GM21447 (cell line): Measurements from ENCODE around the gene ARHGEF40.

Experiments
- ATAC-seq: cut with Tn5 transposase; IDR thresholded peaks from one replicate; pipeline ENCODE4 v1.9.1; 2021; ENCODE audit not compliant: unreplicated experiment

Gene ARHGEF40

DNA sequence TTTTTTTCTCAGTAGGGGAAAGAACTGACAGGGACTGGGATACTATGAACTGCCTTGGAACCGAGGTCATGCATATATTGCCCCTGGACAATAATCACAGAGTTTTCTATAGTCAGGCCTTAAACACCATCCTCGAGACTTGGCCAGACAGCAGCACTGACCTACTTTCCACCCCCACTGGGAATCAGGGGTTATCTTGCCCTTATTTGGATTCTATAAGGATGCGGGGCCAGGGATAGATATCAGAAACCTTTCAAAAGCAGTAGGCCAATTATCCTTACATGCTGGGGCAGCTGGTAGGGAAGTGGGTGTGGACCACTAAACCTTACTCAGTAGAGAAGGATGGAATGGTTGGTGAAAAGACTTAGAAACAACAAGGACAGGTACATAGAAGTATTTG is 26.3 kb downstream of the ARHGEF40 start:
- no peak for ATAC-seq

DNA sequence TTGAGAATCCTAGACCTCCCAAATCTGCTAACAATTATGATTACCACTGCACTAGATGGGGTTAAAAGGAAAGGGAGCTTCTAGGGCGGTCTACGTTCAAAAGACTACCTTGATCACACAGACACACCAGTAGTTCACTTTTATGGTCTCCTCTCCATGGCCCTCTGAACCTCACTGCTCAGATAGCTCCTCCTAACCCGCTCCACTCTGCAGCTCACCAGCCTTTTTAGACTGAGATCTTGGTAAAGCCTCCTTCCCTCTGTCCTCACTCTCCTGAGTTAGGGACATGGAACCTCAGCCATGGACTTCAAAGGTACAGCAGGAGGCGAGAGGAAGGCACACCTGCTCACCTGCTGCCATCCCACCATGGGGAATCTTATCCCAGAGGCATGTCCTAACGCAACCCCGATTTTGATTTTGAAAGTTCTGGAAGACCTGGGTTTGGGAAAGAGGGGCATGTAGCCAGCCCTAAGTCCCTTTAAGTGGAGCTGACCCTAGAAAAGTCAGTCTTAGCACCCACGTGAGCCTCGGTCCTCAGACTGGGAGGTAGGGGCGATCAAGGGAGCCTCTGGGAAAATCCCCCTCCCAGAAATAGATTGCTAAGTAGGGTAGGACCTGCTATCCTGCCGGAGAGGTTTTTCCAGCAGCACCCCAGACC is 27.0 kb downstream of the ARHGEF40 start:
- no peak for ATAC-seq

DNA sequence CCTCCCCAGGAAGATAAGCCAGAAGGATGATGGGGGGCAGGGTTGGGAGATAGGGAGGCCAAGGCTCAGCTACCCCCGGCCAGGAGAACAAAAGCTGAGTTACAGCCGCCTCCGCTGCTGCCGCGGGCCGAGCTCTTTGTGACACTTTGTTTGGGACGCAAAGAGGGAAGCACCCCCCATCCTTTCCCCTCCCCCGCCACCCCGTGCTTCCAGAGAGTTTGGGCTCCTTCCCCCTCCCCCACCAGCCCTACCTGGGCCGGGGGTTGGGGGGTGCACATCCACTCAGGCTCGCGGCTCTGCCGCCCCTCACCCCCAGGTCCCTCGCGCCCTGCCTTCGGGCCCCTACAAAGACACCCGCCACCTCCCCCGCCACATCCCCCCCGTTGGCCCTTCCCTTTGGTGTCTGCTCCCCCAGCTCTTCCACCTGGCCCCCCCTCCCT is 27.6 kb downstream of the ARHGEF40 start:
- ATAC-seq = no peak

DNA sequence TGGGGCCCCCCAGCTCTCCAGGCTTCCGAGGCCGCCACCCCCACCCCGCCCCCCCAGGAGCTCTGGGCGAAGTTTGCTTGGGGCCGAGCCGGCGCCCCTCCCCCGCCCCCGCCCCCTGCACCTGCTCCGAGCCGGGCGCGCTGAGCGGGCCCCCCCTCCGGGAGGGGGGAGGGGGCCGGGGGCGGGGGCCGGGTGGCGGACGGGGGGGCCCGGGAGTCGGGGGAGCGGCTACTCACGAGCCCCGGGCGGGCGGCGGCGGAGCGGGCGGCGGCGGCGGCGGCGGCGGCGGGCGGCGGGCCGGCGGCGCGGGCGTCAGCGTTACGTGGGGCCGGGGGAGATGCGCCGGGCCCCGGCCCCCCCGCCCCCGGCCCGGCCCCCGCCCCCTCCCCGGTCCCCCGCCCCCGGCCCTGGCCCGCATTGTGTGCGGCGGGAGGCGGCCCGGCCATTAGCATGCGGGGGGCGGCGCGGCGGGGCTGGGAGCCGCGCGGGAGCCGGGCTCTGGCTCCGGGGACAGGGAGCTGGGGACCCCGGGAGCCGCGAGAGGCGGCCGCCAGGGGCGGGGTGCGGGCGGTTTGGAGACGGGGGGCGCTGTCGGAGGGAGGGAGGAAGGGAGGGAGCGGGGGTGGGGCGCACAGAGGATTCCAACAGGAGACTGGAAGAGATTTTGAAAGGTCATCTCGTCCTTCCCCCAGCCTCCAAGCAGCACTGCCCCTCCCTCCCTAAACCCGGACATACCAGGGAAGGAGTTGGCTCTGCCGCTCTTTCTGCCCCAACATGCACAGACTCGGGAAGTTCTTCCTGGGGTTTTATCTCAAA is 28.2 kb downstream of the ARHGEF40 start, which contains the start of gene ZNF219:
Gene ZNF219, minus strand, starts transcription at position 580 of the 816 bp plus-strand sequence. CDS start 5,064 bp downstream, outside the sequence.
- no peak for ATAC-seq

DNA sequence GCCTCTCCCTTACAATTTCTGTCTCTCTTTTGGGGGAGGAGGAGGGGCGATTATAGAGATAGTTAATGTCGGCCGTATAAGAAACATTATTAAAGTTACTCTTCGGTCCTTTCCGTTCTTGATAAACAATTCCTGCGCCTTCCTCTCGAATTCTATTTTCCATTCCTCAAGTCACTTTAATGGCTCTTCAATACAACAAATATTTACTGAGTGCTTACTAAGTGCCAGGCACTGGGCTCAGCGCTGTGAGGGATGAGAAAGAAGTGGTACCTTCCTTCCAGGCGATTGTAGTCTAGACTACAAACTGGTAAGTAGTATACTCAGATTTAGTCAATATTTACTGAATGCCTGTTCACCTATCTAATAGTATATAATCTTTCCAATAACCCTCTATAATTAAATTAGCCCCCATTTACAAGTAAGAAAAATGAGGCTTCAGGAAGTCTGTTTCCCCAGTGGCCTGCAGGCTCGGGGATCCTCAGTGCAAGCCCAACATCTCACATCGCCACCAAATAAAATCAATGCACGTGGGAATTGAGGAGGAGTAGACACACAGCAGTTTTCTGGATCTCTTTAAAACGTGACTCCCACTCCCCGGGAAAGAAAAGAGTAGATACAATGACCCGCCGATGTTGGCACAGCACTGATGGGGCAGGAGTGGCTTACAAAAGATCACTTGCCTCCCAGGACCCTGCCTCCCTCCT is 28.9 kb downstream of the ARHGEF40 start:
- ATAC-seq = no peak

DNA sequence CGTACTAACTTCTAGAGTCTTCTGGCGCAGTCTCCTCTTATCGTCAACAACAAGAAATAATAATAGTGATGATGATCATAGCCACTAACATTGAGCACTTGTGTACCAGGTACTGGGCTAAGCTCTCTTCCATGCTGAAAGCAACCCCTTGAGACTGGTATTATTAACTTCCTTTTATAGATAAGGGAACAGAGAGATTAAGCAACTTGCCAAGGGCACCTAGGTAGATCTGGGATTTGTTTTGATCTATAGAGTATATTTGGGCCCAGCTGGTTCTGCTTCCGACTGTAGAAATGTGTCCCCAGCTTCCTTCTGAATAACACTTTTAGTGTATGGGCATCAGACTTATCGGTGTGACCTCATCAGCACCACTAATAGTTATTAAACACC is 29.5 kb downstream of the ARHGEF40 start:
- no peak for ATAC-seq

DNA sequence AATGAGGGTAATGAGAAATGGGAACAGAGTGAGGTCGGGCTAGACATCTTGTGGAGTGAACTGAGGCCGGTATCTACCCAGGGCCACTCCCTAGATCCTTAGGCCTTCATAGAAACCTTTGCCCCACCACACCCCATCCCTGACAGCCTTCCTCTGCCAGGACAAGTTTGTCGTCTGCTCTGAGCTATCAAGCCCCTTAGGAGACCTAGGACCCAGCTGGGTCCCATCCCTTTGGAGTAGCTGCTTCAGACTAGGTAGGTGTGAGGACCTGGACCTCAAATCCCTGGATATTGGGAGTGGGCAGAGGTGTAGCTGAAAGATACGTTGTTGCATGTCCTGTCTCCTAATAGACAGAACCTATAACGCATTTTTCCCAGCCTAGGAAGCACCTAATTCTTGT is 30.8 kb downstream of the ARHGEF40 start, which contains the start of gene TMEM253:
Gene TMEM253, plus strand, starts transcription at position 136 of the 400 bp plus-strand sequence. CDS start 278 bp downstream, outside the sequence.
- ATAC-seq = no peak

DNA sequence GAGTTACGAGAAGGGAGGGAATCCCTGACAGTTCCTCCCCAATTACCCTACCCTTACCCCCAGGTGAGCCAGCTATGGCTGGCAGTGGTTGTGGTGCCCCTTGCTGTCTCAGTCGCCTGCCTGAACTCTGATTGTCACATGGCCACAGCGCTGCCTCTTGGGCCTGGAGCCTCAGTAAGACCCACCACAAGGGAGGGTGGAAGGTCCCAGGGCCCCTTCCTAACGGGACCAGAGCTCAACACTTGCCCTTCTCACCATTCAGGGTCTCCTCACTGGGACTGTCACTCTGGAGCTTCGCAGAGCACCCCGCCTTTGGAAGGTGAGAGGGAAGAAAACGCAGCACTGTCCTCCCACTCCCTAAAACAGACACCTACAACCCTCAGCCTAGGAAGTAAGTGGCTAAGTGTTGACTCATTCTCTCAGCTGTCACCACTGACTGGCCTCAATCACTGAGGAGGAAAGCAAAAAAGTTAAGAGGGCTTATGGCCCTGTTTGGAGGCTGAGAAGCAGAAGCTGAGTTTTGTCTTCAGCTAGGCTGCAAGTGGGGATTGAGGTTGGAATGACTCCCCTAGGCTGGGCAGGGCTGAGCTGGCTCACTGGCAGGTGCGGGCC is 31.8 kb downstream of the ARHGEF40 start:
- no peak for ATAC-seq

DNA sequence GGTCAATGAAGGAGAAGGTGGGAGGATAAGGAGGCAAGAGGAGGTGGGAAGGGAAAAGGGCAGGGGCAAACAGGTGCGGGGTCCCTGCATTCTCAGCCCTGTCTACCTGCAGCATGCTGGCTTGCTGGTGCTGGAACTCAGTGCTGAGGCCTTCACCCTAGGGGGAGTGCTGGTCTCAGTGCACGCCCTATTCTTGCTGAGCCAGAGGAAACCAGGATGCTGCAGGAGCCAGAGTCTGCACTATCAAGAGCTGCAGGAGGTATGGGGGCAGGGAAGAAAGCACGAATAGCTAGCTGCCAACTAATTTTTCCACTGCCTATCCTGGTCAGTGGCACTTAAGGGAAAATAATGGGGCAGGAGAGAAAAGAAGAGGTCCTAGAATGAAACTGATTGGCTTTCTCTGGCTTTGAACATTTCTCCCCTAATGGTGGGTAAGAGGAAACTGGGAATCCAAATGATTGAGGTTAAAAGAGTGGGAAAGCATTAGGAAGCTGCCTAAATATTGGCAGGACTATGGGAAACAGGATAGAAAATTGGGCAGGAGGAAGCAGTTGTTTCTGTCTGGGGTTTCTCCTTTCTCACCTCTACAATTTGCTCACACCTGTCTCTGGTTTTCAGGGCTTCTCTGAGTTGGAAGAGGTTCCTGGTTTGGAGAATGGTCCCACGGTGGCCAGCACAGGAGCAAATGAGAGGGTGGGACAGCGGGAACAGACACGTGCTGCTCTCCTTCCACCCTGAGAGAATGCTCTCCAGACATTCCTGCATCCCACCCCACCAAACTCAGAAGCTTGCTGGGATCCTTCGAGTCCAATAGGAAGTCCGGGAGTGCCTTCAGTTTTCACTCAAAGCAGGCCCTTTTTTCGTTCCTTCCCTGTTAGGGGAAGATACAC is 32.7 kb downstream of the ARHGEF40 start:
- no peak for ATAC-seq

DNA sequence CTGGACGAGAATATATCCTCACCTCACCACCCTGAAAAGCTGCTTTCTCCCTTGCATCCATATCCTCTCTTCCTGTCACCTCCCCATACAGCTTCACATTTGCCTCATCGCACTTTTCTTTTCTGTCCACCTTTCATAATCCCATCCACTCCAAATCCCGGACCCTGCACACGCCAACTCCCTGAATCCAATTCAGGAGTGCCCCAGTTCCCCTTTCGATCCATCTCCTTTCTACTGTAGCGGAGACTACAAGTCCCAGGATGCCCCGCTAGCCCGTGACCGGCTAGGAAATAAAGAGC is 33.3 kb downstream of the ARHGEF40 start:
- ATAC-seq = peak; percentile 1

DNA sequence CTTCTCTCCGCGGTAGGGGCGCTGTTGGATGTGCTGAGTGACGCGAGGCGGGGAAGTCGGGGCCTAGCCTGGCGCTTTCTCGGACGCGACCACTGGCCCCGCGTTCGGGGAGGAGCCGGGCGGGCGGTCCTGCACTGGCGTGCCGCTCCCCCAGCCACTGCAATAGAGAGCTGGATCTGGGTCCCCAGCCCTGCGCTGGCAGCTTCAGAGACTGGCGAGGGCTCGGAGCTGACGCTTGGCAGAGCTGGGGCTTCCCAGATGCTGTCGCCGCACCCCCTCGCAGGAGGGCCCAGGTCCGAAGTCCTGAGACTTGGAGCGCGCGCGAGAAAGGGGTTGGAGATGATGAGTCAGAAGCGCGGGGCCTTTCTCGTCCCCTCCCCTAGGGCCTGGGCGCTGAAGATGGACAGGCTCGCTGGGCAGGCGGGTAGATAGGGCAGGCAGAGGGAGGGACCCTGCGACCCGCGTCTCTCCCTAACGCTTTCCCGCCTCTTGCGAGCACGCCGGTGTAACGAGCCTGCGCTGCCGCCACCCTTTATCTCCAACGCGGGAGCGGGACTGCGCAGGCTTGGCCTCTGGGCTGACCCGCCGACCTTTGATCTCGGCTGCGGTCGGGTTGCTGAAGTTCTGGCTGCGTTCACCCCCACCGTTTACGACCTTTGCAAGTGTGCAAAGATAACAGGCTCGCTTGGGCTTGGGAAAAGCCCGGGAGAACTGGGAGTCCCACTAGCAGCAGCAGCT is 33.8 kb downstream of the ARHGEF40 start:
- ATAC-seq = peak; percentile 90

DNA sequence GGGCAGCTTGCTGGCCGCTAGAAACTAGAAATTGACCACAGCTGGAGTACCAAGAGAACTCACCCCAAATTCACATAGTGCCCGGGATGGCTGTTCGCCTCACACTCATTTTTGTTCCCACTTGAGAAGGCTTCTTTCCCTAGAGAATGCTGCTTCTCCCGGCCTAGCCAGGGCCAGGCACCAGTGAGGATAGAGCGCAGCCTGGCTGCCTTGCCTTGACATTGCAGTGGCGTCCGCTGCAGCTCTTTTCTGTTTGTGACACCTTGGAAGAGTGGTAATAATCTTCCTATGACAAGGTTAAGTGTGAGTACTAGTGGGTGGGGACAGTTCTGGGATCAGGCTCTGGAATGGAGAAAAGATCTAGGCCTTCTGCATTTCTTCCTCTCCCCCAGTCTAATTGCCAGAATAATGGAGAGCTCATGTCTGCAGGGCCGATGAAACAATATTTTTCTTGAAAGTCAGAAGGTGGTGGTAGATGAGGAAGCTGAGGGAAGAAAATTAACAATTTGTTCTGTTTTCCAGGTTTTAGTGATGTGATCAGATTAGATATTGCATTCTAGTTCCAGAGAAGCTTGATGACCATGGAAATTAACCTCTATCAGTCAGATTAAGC is 34.5 kb downstream of the ARHGEF40 start:
- ATAC-seq = peak; percentile 34

DNA sequence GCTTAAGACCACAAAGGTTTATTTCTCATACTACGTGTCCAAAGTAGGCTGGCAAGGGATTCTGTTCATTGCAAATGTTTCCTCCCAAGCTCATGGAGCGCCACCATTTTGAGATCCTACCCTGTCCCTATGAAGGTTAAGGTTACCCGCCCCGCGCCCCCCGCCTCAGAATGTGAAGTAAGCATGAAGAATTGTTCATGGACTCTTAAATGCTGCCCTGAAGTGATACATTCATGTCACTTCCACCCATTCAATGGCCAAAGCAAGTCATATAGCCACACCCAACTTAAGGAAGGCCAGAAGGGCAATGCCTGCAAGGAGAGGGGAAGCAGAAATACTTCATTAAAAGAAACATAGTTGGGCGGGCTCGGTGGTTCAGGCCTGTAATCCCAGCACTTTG is 35.0 kb downstream of the ARHGEF40 start:
- no peak for ATAC-seq

DNA sequence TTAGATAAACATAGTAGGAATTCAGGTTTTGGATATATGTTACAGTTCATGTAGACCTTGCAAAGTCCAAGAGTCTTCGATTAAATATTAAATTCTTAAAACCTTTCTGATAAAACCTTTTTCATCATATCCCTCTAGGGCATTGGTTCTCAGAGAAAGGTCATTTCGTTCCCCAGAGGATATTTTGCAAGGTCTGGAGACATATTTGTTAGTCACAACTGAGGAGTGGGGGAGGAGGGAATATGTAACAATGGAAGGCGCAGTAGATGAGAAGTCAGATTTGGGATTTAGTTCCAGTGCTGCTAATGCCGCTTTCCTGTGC is 36.0 kb downstream of the ARHGEF40 start:
- ATAC-seq = no peak

DNA sequence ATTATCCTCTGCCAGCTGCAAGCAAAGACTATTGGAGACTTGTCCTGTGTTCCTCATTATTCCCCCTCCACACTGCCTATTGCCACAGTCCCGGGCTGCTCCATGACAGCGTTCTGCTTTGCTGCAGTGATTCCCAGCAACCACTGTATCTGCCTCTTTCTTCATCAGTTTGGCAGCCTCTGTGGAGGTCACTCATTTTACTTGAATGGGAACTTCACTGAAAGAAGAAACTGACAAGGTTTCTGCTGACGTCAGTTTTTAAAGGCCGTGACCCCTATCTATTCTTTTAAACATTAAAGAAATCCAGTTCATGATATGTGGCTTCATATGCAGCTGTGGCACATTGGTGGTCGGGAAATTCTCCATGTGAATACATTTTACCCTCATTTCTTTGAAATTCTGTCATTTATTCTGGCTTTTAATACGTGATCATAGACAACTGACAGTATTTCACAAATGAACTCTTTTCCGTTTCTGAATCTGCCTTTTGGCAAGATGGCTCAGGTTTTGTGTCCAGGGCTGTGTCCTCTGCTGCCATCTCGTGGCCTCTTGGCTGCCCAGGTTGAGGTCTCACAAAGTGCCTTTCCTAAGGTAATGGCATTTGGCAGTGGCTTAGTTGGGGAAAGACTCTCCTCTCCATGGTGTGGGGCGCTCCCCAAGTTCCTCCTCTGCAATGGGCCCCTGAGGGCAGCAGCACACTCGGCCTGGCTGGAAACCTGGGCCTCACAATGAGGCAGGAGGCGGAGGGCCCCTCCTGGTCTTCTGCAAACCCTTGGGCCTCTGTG is 36.6 kb downstream of the ARHGEF40 start:
- no peak for ATAC-seq

DNA sequence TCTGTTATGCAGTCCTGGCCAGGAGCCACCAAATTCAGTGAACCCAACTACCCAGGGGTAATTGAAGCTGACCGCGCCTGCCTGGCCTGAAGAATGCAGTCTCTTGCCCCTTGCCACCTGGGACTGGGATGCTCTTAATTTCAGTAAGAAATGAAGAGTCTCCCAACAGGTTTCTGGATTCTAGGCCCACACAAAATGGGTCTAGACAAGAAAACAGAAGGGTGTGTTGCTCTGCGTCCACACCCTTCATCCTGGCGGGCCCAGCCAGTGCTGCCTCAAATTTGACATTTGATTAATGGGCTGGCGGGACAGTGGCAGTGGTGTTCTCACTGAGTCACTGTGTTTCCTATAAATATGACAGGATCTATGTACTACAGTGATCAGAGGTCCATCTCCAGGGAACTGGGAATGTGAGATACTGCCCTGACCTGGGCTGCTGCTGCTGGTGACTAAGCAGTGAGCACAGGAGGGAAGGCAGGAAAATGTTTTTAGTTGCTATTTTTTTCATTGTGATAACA is 37.2 kb downstream of the ARHGEF40 start:
- no peak for ATAC-seq

DNA sequence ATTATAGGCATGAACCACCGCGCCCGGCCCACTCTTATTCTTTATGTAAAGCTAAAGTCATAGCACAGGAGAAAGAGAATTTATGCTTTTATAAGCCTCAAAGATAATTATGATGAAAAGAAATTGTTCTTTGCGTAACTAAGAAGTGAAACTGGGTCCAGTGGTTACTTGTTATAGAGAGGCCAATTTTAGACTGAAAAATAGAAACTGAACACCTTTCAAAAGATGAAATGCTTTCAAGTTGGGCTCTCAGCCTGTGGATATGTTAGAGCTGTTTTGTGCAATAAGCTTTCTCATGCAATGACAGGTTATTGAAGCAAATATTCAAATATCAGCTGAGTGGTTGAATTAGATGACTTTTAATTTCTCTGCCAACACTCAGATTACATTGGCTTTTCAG is 38.7 kb downstream of the ARHGEF40 start:
- ATAC-seq = no peak

DNA sequence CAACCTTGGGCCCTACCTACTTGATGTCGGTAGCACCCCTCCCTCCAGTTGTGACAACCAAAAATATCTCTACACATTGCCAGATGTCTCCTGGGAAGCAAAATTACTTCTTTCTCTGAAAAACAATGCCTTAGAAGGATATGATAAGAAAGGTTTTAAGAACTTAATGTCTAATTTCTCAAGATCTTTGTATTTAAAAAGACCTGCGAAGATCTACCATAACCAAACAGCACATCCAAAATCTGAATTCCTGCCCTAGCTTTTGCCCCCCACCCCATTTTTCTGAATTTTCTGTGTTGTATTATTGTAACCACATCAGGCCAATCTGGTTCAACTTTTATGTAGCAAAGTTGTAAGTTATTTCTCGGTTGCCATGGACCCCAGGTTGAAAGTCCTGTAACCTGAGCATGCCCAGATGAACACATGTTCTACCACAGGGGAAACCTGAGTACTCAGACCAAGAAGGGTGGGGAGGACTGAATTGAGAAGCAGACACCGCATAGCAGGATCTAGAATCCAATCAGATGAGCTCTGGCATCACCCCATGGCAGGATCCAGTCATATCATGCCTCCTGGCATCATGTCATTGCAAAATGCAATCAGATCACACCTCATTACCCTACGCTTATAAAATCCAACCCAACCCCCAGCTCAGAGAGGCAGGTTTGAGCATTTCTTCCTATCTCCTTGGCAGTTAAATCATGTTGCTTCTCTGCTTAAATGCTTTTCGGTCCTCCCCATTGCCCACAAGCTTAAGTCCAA is 39.5 kb downstream of the ARHGEF40 start:
- no peak for ATAC-seq
